Measurements from ENCODE around the gene MRPS24.

The MRPS24 gene

GRCh38 chr7:43847496-43847895 lies 21.8 kb downstream of the MRPS24 start:
- H3K9me3 ChIP-seq: no peaks in the 10 kb centered on the region
- H3K36me3 ChIP-seq: no peaks in the 10 kb centered on the region
- no peaks in the 10 kb centered on the region for H3K4me1 ChIP-seq
- H3K27ac ChIP-seq: no peak overlapping the region
- H3K4me3 ChIP-seq: no peak overlapping the region
- H3K27me3 ChIP-seq: no peaks in the 10 kb centered on the region
- DNase-seq: no peak
- intact Hi-C loops (cut with DNase I; ENCODE audit: low total_unique reads): no loop called here
- TF ChIP-seq CTCF (IDR thresholded peaks at IDR 0.05): no peak

- no peaks in the 10 kb centered on the region for H3K9me3 ChIP-seq
- no peaks in the 10 kb centered on the region for H3K36me3 ChIP-seq
- intact Hi-C loops (cut with DNase I; ENCODE audit: low total_unique reads): no loop called here
- H3K4me3 ChIP-seq: no peak overlapping the region
- no peak overlapping the region for H3K27ac ChIP-seq
- no peak for DNase-seq
- no peaks in the 10 kb centered on the region for H3K27me3 ChIP-seq
- H3K4me1 ChIP-seq: no peaks in the 10 kb centered on the region
- no peak for TF ChIP-seq CTCF (IDR thresholded peaks at IDR 0.05)
These were observed 24.7 kb downstream of the MRPS24 start for GRCh38 chr7:43844662-43845061.

- no peaks in the 10 kb centered on the region for H3K27me3 ChIP-seq
- intact Hi-C loops (cut with DNase I; ENCODE audit: low total_unique reads): no loop called here
- TF ChIP-seq CTCF (IDR thresholded peaks at IDR 0.05): no peak
- DNase-seq: no peak
- peaks cover 0 to under 1% (median 0%) of the 10 kb centered on the region in 4 donors for H3K4me1 ChIP-seq
- H3K4me3 ChIP-seq: no peak overlapping the region
- no peaks in the 10 kb centered on the region for H3K9me3 ChIP-seq
- H3K27ac ChIP-seq: no peak overlapping the region
- no peaks in the 10 kb centered on the region for H3K36me3 ChIP-seq
These were observed 25.1 kb downstream of the MRPS24 start for GRCh38 chr7:43844257-43844656.

GRCh38 chr7:43843296-43843695 lies 26.0 kb downstream of the MRPS24 start:
- no peak for DNase-seq
- Histone ChIP-seq H3K36me3 (no peaks in the 10 kb centered on the region), H3K9me3 (no peaks in the 10 kb centered on the region), H3K4me3 (no peak overlapping the region), H3K27me3 (no peaks in the 10 kb centered on the region), H3K27ac (no peak overlapping the region), H3K4me1 (peaks cover 0 to 8% (median 2%) of the 10 kb centered on the region in 4 donors)
- intact Hi-C loops (cut with DNase I; ENCODE audit: low total_unique reads): no loop called here
- TF ChIP-seq CTCF (IDR thresholded peaks at IDR 0.05): no peak

GRCh38 chr7:43838201-43838658 lies 31.1 kb downstream of the MRPS24 start:
- Histone ChIP-seq H3K4me1 (peaks cover 0 to 8% (median 4%) of the 10 kb centered on the region in 4 donors), H3K27ac (no peak overlapping the region)

More at GRCh38 chr7:43838201-43838658, 31.1 kb downstream of the MRPS24 start:
- H3K27me3 ChIP-seq: no peaks in the 10 kb centered on the region
- no peaks in the 10 kb centered on the region for H3K9me3 ChIP-seq
- TF ChIP-seq CTCF (IDR thresholded peaks at IDR 0.05): no peak
- DNase-seq: no peak
- intact Hi-C loops (cut with DNase I; ENCODE audit: low total_unique reads): loop anchor here (5.0 to 10.0 kb wide), 2 partner anchors 111 to 253 kb away; partner anchors contain the start of genes COA1 and STK17A
- H3K4me3 ChIP-seq: no peak overlapping the region
- H3K36me3 ChIP-seq: no peaks in the 10 kb centered on the region
